HG02642 (cell line): ENCODE measurements around the gene GGNBP2.

Source experiments
- ATAC-seq: cut with Tn5 transposase; IDR thresholded peaks from one replicate; pipeline ENCODE4 v1.9.1; 2021; ENCODE audit warnings: mild to moderate bottlenecking; ENCODE audit not compliant: unreplicated experiment, poor library complexity

GGNBP2 gene

DNA sequence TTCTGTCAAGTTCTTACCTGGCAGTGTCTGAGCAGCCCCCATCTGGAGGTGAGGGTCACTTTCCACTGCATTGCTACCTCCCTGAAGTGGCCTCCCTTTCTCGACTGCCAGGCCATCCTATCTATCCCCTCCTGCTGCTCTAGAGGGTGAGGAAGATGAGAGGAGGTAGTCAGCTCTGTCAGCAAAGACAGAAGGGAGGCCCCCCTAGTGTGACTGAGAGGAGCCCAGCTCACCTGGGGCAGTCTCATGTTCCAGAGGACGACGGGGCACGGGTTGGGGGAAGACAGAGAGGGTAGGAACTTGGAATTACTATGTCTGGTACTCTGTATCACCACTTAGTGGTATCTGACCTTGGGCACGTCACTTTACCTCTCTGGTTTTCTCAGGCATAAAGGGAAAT is 32.1 kb upstream of the GGNBP2 start:
- ATAC-seq = no peak

DNA sequence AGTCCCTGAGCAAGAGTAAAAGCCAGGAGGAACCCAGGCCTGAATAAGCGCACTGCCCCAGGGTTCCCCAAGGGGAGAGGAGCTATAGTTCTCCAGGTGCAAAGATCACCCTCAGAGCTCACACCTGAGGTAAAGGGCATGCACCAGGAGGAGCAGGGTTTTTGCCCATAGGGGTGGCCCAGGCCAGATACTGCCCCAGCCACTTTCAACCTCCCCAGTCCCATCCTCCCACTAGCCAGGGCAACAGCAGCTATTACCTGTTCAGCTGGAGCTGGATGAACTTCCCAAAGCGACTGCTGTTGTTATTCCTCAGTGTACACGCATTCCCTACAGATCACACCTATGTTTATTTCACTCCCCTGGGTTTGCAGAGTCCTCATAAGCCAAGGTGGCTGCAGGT is 29.9 kb upstream of the GGNBP2 start:
- no peak for ATAC-seq

DNA sequence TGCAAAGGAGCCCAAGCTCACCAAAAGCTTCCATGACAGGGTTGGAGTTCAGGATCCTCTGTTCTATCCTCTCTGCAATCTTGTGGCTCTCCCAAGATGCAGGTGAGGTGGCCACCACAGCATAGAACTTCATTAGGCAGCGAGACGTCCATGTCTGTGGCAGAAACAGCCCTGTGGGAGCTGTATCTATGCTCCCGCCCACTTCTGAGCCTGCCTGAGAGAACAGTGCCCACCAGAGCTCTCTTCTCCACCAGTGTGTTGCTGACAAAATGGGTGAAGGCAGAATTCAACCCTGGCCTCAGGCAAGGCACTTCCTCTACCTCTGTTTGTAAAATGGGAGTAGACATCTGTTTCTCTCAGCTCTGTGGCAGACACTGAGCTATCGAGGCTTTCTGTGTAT is 28.9 kb upstream of the GGNBP2 start:
- ATAC-seq = no peak

DNA sequence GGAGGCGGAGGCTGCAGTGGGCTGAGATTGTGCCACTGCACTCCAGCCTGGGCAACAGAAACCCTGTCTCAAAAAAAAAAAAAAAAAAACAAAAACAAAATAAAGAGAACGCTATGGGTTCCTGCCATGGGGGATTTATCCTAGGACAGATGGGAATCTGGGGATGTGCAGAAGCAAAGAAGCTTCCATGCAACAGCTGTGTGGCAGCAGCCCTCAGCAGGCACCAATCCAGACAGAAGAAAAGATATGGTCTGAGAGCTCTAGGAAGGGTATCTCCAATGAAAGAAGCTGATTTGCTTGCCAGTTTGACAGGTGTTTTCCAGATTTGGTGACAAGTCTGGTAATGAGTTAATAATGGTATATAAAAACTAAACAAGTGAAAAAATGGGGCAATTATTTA is 21.6 kb upstream of the GGNBP2 start:
- ATAC-seq = no peak

DNA sequence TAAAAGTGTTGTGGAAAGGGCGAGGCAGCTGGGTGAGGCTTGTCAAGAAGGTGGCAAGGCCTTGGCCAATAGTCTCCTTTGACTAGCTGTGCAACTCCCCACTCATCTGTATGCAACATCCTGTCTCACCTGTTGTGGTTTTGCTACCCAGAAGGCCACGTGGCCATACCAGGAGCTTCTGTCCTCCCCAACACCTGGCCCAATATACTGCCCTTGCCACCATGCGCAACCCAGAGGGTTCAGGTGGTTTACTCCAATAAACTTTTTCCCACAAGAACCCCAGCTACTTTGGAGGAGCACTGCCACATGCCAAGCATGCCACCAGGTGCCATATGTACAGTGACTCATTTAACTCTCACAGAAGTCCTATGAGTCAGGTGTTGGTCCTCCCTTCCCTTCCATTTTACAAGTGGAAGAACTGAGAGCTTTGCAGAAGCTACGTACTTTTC is 20.3 kb upstream of the GGNBP2 start:
- ATAC-seq = no peak

DNA sequence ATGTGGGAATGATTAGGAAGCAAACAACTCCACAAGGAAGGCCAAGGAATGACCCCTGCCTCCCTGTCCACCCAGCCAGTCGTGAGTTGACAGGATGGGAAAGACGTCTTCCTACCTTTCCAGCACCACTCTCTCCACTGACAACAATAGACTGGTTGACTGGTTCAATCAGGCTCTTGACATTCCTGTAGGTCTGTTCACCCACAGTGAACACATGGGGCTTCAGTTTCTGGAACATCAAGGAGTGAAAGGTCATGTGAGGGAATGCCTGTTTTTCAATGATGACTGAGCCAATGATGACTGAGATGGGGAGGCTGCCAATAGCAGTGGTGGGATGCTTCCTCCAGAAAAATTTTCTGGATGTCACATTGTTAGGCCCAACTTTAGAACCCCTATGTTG is 19.6 kb upstream of the GGNBP2 start:
- ATAC-seq = no peak

DNA sequence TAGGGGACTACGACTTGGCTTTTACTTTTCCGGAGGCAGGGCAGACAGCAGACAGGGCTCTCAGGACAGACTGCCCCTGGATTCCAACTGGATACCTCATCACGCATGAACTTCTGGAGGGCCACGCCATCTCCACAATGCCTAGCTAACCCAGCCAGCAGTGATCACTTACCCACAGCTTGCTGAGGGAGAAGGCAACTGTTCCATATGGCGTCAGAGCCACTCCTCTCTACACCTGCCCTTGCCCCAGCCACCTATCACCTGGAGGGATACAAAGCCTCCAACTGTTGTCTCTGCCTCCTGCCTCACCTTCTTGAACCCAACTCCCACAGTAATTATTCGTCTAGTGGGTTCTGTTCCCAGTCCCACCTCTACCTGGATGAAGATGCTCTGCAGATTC is 18.8 kb upstream of the GGNBP2 start:
- no peak for ATAC-seq

DNA sequence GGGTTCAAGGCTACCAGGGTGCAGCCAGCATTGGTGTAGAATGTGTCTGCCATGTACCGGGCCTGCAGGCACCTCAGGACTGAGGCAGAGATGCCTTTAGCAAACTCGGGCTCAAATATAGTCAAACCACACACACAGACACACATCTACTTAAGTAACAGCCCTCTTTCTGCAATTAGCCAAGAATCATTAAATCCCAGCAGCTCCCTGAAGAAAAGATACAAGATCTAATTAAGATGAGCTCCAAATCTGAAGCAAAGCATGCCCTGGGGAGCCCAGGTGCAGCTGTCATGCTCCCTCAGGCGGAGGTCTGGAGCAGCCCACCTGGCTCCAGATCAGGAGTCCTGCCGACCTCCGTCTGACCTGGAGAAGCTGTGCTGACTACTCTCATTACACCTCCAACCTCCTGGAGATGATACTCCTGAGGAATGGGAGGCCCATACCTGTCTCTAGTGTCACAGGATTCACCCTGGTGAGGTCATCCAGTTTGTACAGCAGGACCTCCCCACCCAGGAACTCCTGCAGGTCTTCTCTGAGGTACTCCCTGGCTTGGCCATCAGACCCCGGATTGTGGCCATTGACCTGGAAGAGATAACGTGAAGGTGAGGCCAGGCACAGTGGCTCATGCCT is 17.0 kb upstream of the GGNBP2 start:
- no peak for ATAC-seq

DNA sequence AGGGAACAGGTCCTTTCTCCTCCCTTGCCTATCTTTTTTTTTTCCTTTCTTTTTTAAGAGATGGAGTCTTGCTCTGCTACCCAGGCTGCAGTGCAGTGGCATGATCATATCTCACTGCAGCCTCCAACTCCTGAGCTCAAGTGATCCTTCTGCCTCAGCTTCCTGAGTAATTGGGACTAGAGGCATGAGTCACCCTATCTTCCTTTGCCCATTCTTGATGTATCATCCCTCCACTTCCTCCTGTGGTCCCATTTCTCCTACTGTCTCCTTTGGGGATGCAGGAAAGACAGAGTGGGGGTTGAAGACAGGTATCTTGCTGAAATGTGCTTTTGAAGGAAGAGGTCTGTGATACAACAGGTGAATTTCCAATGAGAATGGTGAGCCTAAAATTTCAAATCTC is 15.6 kb upstream of the GGNBP2 start:
- ATAC-seq = no peak

DNA sequence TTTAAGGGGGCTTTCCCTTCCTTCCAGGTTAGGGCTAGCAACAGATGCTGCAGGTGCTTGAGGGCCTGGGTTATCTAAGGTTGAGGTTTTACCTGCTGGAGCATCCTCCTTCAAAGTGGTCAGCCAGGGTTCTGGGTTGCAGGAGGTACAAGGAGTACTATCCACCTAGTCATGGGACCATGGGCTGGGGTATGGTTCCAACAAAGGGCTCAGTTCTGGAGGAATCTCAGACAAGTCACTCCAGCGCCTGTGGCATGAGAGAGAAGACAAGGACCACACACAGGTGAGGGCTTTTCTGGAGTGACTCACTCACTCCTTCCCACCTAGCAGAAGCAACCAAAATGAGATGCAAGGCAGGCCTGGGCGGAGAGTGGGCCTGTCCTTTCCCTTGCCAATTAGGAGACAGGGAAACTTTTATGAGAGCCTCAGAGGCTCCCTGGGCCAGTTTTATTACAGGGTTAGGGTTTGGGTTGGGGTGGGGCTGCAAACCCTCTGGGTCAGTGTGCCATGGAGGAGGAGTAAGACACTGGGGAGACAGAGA is 12.2 kb upstream of the GGNBP2 start:
- ATAC-seq = no peak

DNA sequence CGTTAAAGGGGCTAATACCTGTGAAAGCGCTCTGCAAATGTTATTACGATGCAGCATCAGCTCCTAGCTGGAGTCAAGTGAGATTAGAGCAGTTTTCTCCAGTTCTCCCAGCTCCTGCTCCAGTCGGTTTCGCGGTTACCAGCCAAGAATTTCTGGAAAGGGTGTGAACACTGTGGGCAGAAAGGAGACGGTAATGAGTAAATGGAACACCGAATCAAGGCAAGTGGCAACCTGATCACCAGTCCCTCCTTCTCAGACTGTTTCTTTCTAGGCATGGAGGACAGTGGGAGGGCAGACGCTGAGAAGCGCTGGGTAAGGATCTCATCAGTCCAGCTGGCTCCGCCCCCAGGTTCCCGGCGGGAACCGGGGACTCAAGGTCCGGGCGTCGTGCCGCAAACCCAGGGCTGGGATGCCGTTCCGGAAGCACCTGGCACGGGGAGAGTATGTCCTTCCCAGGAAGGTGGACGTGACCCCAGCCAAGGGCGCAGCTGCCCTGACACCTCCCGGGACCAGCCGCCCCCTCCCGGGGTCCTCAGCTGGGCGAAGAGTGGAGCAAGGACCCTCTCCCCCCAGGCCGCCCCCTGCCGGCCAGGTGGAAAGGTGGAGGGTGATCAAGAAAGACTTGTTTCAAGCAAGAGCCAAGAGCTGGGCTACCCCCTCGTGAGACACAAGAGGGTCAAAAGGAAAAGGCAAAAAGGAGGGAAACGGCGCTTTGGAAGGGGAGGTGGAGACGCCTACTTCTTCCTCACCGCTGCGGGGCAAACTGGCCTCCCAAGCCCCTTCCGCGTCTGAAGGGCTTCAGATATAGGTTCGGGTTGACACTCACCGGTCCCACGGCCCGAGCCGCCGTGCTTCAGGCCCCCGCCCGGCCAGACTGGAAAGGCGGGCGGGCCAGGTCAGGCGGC is 10.5 kb upstream of the GGNBP2 start:
- peak; percentile 36 for ATAC-seq

DNA sequence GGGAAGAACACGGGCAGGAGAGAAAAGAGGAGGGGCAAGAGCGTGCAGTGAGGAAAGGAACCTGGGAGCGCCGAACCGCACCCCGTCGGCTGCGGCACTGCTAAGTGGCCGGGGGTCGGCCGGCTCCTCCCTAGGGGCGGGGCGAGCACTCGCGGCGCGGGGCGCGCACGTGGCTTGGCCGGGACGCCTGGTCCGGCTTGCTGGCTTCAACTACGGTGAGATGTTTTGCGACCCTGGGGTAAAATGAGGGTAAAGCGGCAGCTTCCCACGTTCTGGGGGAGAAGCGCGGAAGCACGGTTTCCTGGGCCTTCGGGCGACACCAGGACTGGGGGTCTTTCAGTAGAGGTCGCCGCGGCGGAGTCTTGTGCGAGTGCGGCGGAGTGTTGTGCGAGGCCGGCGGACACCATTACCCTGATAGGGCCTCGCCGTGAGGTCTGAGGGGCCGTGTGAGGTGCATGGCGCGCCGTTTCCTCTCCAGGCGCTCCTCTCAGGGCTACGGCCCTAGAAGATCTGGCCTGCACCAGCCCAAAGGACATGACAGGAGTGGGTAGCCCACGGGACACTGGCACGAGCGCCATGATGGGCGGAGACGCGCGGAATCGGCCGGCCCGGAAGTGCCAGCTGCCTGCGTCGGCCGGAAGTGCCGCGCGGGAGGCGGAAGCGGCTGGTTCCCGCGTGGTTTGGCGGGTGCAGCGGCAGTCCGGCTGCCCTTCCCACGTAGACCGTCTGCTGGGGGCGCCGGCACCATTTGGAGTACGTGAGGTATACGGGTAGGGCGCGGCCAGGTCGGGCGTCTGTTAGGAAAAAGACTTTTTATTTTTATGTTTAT is 9.7 kb upstream of the GGNBP2 start, which contains the start of the genes MYO19 and PIGW:
Gene MYO19 (minus strand): TSS at position 29 of the 829 bp plus-strand sequence. CDS start 2,330 bp downstream, outside the sequence.
Gene PIGW (plus strand): TSS at position 148 of the 829 bp plus-strand sequence. CDS start 2,115 bp downstream, outside the sequence.
- ATAC-seq = peak; percentile 79

DNA sequence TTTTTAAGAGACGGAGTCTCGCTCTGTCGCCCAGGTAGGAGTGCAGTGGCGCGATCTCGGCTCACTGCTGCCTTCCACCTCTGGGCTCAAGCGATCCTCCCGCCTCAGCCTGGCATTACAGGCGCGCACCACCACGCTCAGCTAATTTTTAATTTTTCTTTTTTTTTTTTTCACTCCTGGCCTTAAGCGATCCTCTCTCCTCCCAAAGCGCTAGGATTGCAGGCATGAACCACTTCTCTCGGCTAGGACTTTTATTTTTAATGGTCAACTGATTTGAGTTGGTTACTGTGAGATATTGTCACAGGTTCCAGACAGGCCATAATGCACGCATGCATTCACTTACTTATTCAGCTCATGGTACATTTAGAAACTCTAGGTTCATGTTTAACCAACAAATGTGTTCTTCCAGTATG is 9.0 kb upstream of the GGNBP2 start:
- no peak for ATAC-seq

DNA sequence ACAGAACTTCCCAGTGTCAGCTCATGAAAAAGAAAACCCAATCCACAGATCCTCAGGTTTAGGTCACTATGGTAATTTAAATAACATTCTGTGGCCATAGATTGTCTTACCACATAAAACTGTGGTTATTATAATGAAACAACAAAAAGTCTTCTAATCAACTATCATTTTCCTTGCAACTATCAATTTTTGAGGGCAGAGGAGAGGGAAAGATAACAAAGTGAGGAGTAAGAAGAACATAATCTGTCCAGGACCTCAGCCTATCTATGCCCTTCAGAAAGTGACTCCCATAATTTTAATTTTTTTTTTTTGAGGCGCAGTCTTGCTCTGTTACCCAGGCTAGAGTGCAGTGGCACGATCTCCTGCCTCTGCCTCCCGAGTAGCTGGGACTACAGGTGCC is 4.0 kb upstream of the GGNBP2 start:
- no peak for ATAC-seq

DNA sequence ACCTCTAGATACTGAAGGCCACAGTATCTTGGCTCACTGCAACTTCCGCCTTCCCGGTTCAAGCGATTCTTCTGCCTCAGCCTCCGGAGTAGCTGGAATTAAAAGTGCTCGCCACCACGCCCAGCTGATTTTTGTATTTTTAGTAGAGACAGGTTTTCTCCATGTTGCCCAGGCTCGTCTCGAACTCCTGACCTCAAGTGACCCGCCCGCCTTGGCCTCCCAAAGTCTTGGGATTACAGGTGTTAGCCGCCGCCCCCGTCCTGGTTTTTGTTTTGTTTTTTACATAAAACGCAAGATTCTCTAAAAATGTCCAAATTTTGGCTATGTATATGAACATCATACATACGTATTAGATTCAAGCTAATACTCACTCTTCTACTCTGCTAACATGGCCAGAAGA is 2.0 kb upstream of the GGNBP2 start:
- no peak for ATAC-seq

DNA sequence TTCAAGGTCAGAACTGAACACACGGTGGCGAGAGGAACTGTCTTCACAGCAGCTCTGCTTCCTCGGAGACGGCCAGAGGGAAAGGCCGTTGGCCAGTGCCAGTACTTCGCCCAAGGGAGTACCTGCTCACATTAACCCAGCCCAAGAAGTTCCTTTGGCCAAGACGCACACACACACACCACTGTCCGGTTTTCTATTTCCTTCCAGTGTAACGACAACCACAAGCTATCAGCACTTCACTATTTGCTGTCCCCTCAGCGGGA is 744 bp upstream of the GGNBP2 start:
- ATAC-seq = peak; percentile 1

DNA sequence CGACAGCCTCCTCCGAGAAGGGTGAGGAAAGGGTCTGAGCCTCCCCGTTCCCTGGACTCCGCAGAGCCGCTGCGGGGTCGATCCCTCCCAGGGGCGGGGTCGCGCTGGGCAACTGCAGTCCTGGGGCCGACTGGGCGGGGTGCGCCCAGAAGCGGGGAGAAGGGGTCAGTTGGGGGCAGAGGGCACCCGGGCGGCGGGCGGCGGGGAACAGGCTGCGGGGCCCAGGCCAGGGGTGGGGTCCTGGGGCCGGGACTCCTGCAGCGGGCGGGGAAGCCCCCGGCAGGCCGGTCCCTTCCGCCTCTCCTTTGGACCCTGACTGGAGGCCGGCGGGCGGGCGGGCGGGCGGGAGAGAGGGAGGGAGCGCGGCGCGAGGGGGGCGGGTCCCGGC is 352 bp downstream of the GGNBP2 start:
- peak; percentile 41 for ATAC-seq

DNA sequence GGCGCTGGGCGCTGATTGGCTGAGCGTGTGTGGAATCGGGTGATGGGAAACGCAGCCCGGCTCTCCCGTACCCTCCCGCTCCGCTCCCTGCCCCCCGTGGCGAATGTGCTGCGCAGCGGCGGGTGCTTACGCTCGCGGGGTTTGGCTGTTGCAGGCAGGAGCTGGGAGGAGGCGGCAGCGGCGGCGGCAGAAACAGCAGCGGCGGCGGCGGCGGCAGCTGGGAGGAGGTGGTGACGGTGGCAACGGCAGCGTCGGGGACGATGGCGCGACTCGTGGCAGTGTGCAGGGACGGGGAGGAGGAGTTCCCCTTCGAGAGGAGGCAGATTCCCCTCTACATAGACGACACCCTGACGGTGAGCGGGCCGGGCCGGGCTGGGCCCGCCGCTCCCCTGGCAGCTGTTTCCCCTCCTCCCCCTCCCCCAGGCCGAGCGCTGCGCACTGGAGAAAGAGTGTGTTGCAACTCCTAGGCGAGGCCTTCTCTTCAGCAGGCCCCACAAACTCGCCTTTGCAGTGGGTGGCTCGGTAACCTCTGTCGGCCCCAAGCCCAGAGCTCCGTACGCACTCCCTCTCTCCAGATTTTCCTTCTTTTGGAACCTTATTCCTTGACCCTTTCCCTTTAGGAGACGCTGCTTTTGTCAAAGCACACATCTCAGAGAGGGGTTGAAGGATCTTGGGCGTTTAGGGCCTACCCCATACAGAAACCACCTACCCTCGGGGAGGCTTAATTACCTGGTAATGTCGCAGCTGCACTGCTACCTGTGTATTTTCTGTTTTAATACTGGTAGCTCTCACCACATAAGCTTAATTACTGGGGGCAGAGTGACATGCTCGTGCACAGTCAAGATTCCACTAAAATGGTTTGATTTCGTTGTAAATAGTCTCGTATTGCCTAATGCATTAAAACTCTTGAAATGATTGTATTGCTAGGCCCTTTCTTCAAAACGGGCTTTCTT is 1.0 kb downstream of the GGNBP2 start:
- ATAC-seq = peak; percentile 76

DNA sequence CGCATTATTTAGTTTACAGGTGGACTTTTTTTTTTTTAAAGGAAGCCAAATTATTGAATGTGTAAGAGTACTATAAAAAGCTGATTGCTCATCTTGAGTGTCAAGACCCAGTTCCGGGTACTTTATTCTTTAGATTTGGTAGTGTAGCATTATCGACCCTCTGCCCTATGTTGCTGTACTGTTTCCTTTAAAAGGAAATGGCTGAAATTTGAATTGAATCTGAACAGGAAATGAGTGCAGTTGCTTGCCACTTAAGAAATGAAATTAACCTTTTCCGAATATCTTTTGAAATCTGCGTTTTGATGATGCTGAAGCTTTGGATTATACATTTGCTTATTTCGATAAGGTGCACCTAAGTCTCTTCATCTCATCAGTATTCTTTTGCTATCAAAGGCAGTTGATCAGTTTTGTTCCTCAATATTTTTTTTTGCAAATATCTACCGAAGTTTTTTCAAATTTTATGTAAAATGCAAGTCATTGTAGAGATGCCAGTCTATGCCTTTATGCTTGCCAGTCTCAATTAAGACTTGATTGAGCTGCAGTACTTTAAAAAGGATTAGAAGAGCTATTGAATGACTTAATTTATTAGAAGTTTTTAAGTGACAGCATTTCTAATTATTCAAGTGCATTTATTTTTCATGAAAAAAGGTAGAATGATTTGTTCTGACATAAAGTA is 1.8 kb downstream of the GGNBP2 start:
- ATAC-seq = no peak
